NCI-H345 (cell line): Measurements from ENCODE around the gene MPZL1.

ENCODE experiments used
- DNase-seq: peaks from one replicate; lab custom pipeline; 2025; lab: John Stamatoyannopoulos, UW

MPZL1 gene

GRCh38 chr1:167751676-167752075 lies 29.9 kb downstream of the MPZL1 start:
- DNase-seq = no peak

GRCh38 chr1:167752219-167752985 lies 30.6 kb downstream of the MPZL1 start:
- DNase-seq = no peak

DNA sequence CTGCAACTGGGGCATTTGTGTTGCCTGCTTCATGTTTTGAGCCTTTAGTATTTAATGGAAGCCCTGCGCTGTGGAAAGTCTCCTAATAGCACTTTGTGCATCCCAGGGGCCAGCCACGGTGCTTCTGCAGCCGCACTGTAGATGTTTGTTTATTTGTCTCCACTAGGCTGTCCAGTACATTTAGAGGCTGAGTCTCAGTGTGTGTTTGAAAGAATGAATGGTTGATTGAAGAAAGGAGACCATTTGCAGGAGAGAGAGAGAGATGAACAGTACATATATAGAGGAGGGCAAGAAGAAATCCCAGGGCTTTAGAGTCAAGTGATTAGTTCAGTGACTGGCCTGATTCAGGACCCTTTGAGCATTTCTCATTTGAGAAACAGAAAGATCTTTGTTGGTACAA lies 33.9 kb downstream of the MPZL1 start:
- no peak for DNase-seq

GRCh38 chr1:167756730-167757405 lies 35.1 kb downstream of the MPZL1 start:
- no peak for DNase-seq

GRCh38 chr1:167757433-167758309 lies 35.9 kb downstream of the MPZL1 start:
- no peak for DNase-seq

- no peak for DNase-seq
Observed at GRCh38 chr1:167761400-167761799, 39.6 kb downstream of the MPZL1 start.

DNA sequence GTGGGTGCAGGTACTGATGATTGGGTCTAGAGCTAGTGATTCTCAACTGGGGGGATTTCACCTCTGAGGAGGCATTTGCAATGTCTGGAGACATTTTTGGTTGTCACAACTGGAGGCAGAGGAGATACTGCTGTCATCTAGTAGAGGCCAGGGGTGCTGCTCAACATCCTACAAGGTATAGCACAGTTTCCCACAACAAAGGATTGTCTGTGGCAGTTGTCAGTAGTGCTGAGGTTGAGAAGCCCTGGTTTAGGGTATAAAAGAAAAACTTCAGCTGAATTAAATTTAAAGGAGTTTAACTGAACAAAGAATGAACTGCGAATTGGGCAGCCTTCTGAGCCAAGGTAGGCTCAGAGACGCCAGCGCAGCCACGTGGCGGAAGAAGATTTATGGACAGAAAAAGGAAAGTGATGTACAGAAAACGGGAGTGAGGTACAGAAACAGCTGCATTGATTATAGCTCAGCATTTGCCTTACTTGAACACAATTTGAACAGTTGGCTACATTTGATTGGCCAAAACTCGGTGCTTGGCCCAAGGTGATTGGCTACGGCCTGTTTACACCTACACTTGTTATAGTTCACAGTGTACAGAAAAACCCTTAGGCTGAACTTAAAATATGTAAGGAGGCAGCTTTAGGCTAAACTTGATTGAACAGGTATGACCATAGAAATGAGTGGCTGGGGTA lies 40.4 kb downstream of the MPZL1 start:
- no peak for DNase-seq

DNA sequence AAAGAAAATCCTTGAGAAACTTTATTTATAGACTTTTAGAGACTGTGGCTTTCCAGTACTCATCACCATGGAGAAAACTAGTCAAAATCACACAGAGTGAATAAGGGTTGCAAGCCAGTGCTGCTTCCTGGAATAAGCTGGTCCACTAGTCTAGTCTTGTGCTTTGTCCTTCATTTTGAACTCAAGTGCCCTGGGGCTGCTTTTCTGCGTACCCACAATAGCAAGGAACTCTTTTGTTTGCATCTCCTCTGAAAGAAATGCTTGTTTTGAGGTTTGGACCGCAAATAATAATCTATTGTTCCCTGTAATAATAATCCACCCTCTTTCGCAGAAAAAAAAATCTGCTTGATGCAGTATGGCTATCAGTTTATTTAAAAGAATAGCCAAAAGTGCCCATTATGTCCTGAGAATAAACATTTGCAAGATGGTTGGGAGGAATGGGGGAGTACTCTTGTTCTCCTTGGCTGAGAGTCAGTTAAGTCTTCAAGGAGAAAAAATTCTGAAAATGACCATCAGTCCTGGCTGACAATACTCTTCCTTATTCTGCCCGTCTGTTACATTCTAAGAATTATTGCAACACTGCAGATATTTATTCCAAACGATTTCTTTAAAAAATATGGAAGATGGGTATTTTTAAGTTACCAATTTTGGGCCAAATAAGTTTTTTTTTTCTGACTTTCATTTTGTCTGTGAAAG lies 41.9 kb downstream of the MPZL1 start:
- DNase-seq = no peak

DNA sequence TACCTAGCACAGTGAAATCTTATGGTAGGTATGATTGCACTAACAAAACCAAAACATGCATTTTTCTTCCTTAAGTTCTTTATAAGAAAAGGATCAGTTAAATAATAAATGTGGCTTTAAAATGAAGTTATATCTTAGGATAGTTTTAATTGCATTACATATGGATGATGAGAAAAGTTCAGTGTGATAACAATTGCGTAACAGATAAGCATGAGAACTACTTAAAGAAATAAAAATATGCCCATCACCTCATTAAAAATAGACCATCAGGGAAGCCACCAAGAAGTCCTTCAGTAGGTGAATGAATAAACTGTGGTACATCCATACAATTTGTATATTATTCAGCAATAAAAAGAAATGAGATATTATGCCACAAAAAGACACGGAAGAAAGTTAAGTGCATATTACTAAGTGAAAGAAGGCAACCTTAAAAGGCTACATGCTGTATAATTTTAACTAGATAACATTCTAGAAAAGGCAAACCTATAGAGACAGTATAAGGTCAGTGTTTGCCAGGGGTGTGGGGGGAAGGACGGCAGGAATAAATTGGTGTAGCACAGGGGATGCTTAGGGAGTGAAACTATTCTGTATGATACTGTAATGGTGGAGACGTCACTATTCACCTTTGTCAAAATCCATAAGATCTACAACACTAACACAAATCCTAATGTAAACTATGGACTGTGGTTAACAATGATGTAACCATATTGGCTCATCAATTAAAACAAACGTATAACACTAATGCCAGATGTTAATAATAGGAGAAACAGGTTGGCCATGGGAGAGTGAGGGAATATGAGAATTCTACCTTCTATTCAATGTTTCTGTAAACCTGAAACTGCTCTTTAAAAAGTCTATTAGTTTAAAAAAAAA lies 42.9 kb downstream of the MPZL1 start:
- no peak for DNase-seq

DNA sequence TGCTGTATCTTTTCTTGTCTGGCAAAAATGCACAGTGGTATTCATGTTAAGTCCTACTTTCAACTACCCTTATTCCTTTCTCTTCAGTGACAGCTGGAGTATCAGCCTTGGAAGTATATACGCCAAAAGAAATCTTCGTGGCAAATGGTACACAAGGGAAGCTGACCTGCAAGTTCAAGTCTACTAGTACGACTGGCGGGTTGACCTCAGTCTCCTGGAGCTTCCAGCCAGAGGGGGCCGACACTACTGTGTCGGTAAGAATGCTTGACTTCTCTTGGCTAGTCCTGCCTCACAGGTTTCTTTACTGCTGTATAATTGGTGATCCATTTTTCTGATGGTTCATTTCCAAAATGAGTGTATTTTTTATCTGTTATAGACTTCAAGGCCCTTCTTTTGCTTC lies 43.7 kb downstream of the MPZL1 start:
- no peak for DNase-seq

DNA sequence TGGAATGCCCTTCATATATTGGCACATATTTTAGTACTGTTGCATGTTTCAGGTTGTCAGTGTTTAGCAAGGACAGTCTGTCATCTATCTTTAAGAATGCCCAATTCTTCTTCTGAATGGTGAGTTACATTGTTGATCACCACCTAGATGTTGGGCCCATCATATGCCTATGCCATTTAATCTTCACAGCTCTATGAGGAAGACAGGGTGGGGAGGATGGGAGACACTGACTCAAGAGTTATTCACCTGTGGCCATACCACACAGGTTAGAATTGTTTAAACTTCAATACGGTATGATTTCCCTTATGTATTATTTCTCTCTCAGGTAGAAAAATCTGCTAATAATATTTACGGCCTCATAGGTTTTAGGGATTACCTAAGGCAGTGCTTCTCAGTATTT lies 44.8 kb downstream of the MPZL1 start:
- DNase-seq = no peak

DNA sequence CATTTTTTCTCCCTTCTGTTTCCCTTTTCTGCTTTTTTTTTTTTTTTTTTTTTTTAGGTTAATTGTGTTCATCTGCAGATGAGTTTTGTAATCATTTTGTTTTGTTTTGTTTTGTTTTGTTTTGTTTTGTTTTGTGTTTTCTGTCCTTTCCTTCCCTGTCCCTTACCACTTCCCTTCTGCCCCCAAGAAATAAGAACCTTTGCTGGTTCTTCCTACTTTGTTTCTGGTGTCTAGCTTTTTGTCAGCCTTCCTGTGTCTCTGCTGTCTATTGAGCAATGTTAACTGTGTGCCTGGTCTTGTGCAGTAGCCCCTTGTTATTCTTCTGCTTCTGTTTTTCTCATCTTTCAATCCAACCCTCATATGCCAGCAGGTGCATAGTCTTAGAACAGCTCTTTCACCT lies 46.0 kb downstream of the MPZL1 start:
- no peak for DNase-seq

GRCh38 chr1:167770127-167770526 lies 48.3 kb downstream of the MPZL1 start:
- DNase-seq = peak; percentile 59

DNA sequence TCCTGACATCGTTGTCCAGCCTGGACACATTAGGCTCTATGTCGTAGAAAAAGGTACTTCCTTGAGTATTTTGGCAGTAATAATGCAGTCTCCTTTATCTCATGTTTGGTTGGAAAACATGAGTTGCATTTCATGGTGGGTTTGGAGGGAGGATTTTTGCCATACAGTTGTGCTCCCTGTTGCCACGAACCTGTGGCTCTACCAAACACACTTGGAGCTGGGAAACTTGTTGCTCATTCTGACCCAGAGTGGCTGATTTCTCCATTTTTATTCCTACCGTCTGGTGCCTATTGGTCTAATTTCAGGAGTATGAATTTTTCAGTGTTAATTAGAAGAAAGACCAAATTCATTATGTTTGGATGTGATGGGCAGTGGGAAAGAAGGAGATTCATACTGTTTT lies 50.7 kb downstream of the MPZL1 start:
- DNase-seq = no peak

DNA sequence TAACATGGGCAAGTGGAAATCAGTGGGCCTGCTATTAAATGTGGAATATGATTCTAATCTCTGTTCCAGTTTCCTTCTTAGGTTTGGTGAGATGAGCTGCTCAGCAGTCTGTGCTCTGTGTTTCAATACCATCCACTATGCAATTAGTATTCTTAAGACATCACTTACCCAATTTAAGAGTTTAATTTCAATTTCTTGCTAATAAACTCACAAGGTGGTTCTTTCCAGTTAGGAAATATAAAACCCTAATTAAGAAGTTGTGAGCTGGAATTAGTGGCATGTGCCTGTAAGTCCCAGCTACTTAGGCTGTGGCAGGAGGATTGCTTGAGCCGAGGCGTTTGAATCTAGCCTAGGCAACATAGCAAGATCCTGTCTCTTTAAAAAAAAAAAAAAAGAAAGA lies 51.7 kb downstream of the MPZL1 start:
- no peak for DNase-seq

DNA sequence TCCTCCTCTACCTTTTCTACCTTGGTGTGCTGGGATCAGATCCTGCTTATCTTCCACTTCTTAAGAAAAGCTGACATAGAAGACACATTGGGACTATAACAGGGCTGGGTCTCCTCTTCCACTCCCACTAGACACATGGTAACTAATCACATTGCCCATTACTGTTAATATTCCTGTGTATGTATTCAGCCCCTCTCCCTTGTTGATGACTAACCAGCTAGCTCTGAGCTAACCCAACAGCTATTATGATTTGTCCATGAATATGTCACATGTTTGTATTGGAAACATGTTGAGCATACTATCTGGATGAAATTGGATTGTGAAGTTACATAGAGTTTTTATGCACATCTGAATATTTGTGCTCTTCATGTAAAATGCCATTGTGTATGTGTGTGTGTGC lies 52.9 kb downstream of the MPZL1 start:
- no peak for DNase-seq

GRCh38 chr1:167775178-167775577 lies 53.4 kb downstream of the MPZL1 start:
- no peak for DNase-seq

GRCh38 chr1:167776151-167776550 lies 54.4 kb downstream of the MPZL1 start:
- DNase-seq = no peak

DNA sequence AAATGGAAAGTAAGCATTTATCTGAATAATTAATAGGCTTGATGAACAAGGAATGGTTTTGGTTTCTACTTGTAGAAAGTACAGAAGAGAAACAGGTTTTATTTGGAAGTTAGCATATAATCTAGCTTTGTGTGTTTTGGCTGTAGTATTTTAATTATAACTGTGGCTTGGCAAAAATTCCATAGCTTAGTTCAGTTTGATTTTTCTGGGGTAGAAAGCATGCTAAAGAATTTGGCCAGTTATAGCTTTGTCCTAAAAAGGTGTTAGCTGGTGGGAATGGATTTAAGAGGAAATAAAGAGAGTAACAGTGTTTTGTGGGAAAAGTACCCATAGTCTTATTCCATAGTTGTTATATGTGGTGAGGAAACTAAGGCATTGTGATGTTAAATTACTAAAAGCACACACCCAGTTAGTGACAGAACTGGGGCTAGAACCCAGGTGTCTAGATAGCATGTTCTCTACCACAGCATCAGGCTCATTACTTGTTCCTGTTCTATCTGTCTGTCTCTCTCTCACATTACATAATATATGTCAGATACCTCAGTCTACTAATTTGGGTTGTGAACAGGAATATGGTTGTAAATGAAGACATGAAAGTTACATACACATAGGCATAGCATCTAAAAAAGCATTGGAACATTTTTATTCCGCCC lies 55.0 kb downstream of the MPZL1 start:
- DNase-seq = no peak

DNA sequence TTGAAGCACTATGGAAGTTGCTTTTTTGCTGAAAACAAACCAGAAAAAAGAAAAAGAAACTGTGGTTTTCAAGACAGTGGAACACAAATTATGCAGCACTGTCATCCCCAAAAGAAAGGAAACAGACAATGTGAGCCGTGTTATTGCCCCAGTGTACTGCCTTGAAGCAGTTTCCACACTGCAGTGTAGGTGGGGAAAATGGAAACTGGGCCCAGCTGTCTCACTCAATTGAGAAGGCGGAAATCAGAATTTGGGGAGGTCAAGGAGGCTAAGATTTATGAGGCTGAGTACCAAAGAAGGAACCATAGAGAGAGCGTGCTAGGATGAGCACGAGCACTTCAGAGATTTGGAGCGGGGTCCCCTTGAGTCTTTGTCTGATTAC lies 55.5 kb downstream of the MPZL1 start:
- DNase-seq = no peak
